HepG2 (cell line): ENCODE data around the gene RNH1. TPM values are rescaled to one million over a fixed set of nuclear protein-coding genes. Genes with fewer than 3 reads are reported as not detected.
A peak's percentile ranks its signal among the peaks of the same experiment; 100 is the strongest.

Experiments used
- AKAP8 ChIP-seq: sonication (generic); formaldehyde crosslinking; IDR thresholded peaks from 2 replicates; pipeline ENCODE4 v1.5.1; 2020; ENCODE audit warnings: mild to moderate bottlenecking, missing genetic modification reagents
- DDIT3 ChIP-seq: sonication (generic); formaldehyde crosslinking; IDR thresholded peaks from 2 replicates; pipeline ENCODE4 v1.4.0; 2020; ENCODE audit warnings: mild to moderate bottlenecking, missing genetic modification reagents
- FOSL1 ChIP-seq: sonication (generic); formaldehyde crosslinking; IDR thresholded peaks from 2 replicates; pipeline ENCODE4 v1.9.0; 2021; ENCODE audit warnings: missing genetic modification reagents, borderline replicate concordance
- HIVEP1 ChIP-seq: sonication (generic); formaldehyde crosslinking; IDR thresholded peaks from 2 replicates; pipeline ENCODE4 v1.4.0; 2020; ENCODE audit warnings: mild to moderate bottlenecking, missing genetic modification reagents
- JUND ChIP-seq: sonication (generic); formaldehyde crosslinking; IDR thresholded peaks from 2 replicates; pipeline ENCODE4 v1.8.0; 2022; ENCODE audit warnings: mild to moderate bottlenecking, missing genetic modification reagents
- MBNL3 ChIP-seq: fragments of 250-450 bp; sonication (Bioruptor Pico); conservative IDR thresholded peaks from 2 replicates; pipeline ENCODE4 v1.8.0; 2022; ENCODE audit warnings: mild to moderate bottlenecking, inconsistent platforms
- NCOA1 ChIP-seq: sonication (generic); formaldehyde crosslinking; IDR thresholded peaks from 2 replicates; pipeline ENCODE4 v1.9.0; 2021; ENCODE audit warnings: missing genetic modification reagents
- RCOR2 ChIP-seq: IDR thresholded peaks from 2 replicates; pipeline ENCODE4 v1.6.1; 2016; ENCODE audit warnings: missing biosample characterization, missing genetic modification reagents
- RORA ChIP-seq: sonication (generic); formaldehyde crosslinking; IDR thresholded peaks from 2 replicates; pipeline ENCODE4 v1.5.0; 2020; ENCODE audit warnings: mild to moderate bottlenecking, missing genetic modification reagents, moderate library complexity
- SUZ12 ChIP-seq: fragments of 150-350 bp; IDR thresholded peaks from 2 replicates; pipeline ENCODE4 v1.6.1; 2014; ENCODE audit warnings: low read depth, low read length
- U2AF1 ChIP-seq: fragments of 200-400 bp; formaldehyde crosslinking; optimal IDR thresholded peaks from 2 replicates; pipeline ENCODE3; 2017; ENCODE audit warnings: mild to moderate bottlenecking, low read depth, low read length
- USF2 ChIP-seq, 2 experiments: sonication (generic) in 1 of 2; formaldehyde crosslinking in 1 of 2; IDR thresholded peaks; 2 replicates each; pipeline versions ENCODE4 v1.5.1 to v1.6.1; 2011 to 2020; ENCODE audit warnings: borderline replicate concordance in 1 of 2, low read depth in 1 of 2, low read length in 1 of 2, mild to moderate bottlenecking in 1 of 2, missing genetic modification reagents in 1 of 2, moderate library complexity in 1 of 2
- ZBTB39 ChIP-seq: sonication (generic); formaldehyde crosslinking; IDR thresholded peaks from 2 replicates; pipeline ENCODE4 v1.5.0; 2020; ENCODE audit warnings: missing genetic modification reagents
- ZNF136 ChIP-seq: sonication (generic); formaldehyde crosslinking; IDR thresholded peaks from 2 replicates; pipeline ENCODE4 v1.8.1; 2022; ENCODE audit warnings: low read depth, mild to moderate bottlenecking, moderate library complexity, missing genetic modification reagents
- ZNF280D ChIP-seq: sonication (generic); formaldehyde crosslinking; IDR thresholded peaks from 2 replicates; pipeline ENCODE4 v1.5.1; 2020; ENCODE audit warnings: mild to moderate bottlenecking, missing genetic modification reagents
- ZNF432 ChIP-seq: sonication (generic); formaldehyde crosslinking; IDR thresholded peaks from 2 replicates; pipeline ENCODE4 v1.5.0; 2020; ENCODE audit warnings: missing genetic modification reagents, mild to moderate bottlenecking, borderline replicate concordance
- ZNF576 ChIP-seq: sonication (generic); formaldehyde crosslinking; IDR thresholded peaks from 2 replicates; pipeline ENCODE4 v1.4.0; 2020; ENCODE audit warnings: mild to moderate bottlenecking, missing genetic modification reagents
- ZNF577 ChIP-seq: sonication (generic); formaldehyde crosslinking; IDR thresholded peaks from 2 replicates; pipeline ENCODE4 v1.4.0; 2020; ENCODE audit warnings: mild to moderate bottlenecking, low read depth, missing genetic modification reagents, borderline replicate concordance
- ZNF615 ChIP-seq: sonication (generic); formaldehyde crosslinking; IDR thresholded peaks from 2 replicates; pipeline ENCODE4 v1.5.0; 2020; ENCODE audit warnings: mild to moderate bottlenecking, missing genetic modification reagents, borderline replicate concordance
- ZNF772 ChIP-seq: sonication (generic); formaldehyde crosslinking; IDR thresholded peaks from 2 replicates; pipeline ENCODE4 v1.5.0; 2020; ENCODE audit warnings: mild to moderate bottlenecking, missing genetic modification reagents
- ZNF878 ChIP-seq: sonication (generic); formaldehyde crosslinking; IDR thresholded peaks from 2 replicates; pipeline ENCODE4 v1.8.1; 2023; ENCODE audit warnings: mild to moderate bottlenecking, missing genetic modification reagents, moderate library complexity
- polyA plus RNA-seq, 8 experiments: library from polyadenylated mRNA; depleted of rRNA in 3 of 8; stranded (reverse) in 7 of 8; unstranded in 1 of 8; fragments of >200 nt; fragmentation: Illumina TruSeq in 4 of 8; extraction: Trizol in 4 of 8; gene quantifications; 2 replicates each; pipeline versions ENCODE4 v1.2.1 to v1.2.3, GENCODE V29; 2011 to 2016; ENCODE audit warnings: low read depth in 4 of 8, missing spikeins in 1 of 8, mixed read lengths in 1 of 8; ENCODE audit not compliant: insufficient read depth in 1 of 8
- total RNA-seq, 5 experiments: library from RNA; depleted of rRNA; stranded (reverse); fragments of >200 nt; fragmentation: Illumina TruSeq; extraction: Trizol; gene quantifications; 2 replicates each; pipeline ENCODE4 v1.2.3, GENCODE V29; 2016; ENCODE audit warnings: low read depth in 1 of 5

The RNH1 gene
- total and polyA plus RNA-seq, 2 of the 13 experiments (the other 11 are each of a cell fraction or from before 2014, with no cell fraction given), result 36.0 to 74.1 TPM

- TF ChIP-seq ZNF576, result no peak
- TF ChIP-seq DDIT3 (CRISPR knock-in tag), result no peak
- TF ChIP-seq SUZ12, result no peak
- TF ChIP-seq FOSL1, result no peak
- TF ChIP-seq ZNF772 (CRISPR knock-in tag), result no peak
- peak; percentile 48; the same call in 1 of the 2 replicates for TF ChIP-seq HIVEP1 (CRISPR knock-in tag)
- TF ChIP-seq ZNF136, result peak; percentile 80; the same call in 1 of the 2 replicates
- no peak for TF ChIP-seq RORA
- TF ChIP-seq JUND (CRISPR knock-in tag), result no peak
- no peak for TF ChIP-seq MBNL3
- no peak for TF ChIP-seq ZNF280D (CRISPR knock-in tag)
- TF ChIP-seq RCOR2 (CRISPR knock-in tag), result peak; percentile 72; the same call in 1 of the 2 replicates
- TF ChIP-seq ZNF615 (CRISPR knock-in tag), result no peak
- no peak for TF ChIP-seq U2AF1
- TF ChIP-seq AKAP8, result no peak; the same call in 1 of the 2 replicates
- no peak for TF ChIP-seq NCOA1 (CRISPR knock-in tag)
- TF ChIP-seq ZNF432 (CRISPR knock-in tag), result no peak
- no peak for TF ChIP-seq ZNF878 (CRISPR knock-in tag)
- TF ChIP-seq ZNF577 (CRISPR knock-in tag), result no peak
- peak; percentile 67; the same call in 1 of the 2 replicates for TF ChIP-seq USF2 (IDR thresholded peaks at IDR 0.05; ENCODE audit: low read depth, low read length)
- peak; percentile 76; the same call in 1 of the 2 replicates for TF ChIP-seq USF2 (CRISPR knock-in tag; IDR thresholded peaks at IDR 0.05; ENCODE audit: borderline replicate concordance)
- TF ChIP-seq ZBTB39 (CRISPR knock-in tag), result no peak
These were observed 58.9 kb downstream of the RNH1 start (continued) for GRCh38 chr11:447923-448731.
